AG04450 (cell line): ENCODE data around the gene CFAP58. TPM values are rescaled to one million over a fixed set of nuclear protein-coding genes. Genes with fewer than 3 reads are reported as not detected.

Experiments used
- CTCF ChIA-PET: fragments of 300-600, 350-600 bp; formaldehyde crosslinking; extraction: SDS; loops from one replicate; lab custom pipeline; 2022; ENCODE audit warnings: antibody characterized with exemption, inconsistent platforms; lab: Charles Lee
- POLR2A ChIA-PET: fragments of 350-600 bp; formaldehyde crosslinking; extraction: SDS; loops from one replicate; lab custom pipeline; 2021; ENCODE audit warnings: antibody characterized with exemption, inconsistent platforms; lab: Yijun Ruan, JAX
- DNase-seq: peaks from one replicate; pipeline ENCODE4 v3.0.0-alpha.2; 2011; ENCODE audit warnings: low read depth, low spot score
- H3K27ac ChIP-seq: one replicate; pipeline ENCODE4 v1.5.1; 2012; ENCODE audit warnings: low read depth, low read length, control low read depth
- H3K27me3 ChIP-seq: one replicate; pipeline ENCODE4 v1.6.0; 2012; ENCODE audit warnings: low read length; ENCODE audit not compliant: control insufficient read depth, insufficient read depth
- H3K4me3 ChIP-seq: 2 replicates; pipeline ENCODE4 v1.5.1; 2011; ENCODE audit warnings: mild to moderate bottlenecking, low read depth, low read length, control low read depth
- H3K9me3 ChIP-seq: 2 replicates; pipeline ENCODE4 v1.5.1; 2012; ENCODE audit warnings: low read length; ENCODE audit not compliant: control insufficient read depth, insufficient read depth
- CTCF ChIP-seq: IDR thresholded peaks from 2 replicates; pipeline ENCODE4 v1.5.1; 2011; ENCODE audit warnings: low read depth, low read length, control low read depth, inconsistent platforms
- polyA plus RNA-seq: library from polyadenylated mRNA; depleted of rRNA; stranded (reverse); fragments of >200 nt; gene quantifications from 2 replicates; pipeline ENCODE4 v1.2.3, GENCODE V29; 2011

CFAP58 gene
- polyA plus RNA-seq, 1 experiment, result 0.51 TPM

- Histone ChIP-seq H3K9me3 (no peaks in the 10 kb centered on the region), H3K27me3 (peaks cover 3% of the 10 kb centered on the region), H3K4me3 (no peak overlapping the region), H3K27ac (no peak overlapping the region)
- no peak for TF ChIP-seq CTCF
- ChIA-PET POLR2A (no interaction called here), CTCF (no interaction called here)
- DNase-seq, result no peak
Measured at GRCh38 chr10:104433669-104434068, 80.0 kb downstream of the CFAP58 start.

- no peak for DNase-seq
- peaks cover 3% of the 10 kb centered on the region for H3K27me3 ChIP-seq
- no peak overlapping the region for H3K4me3 ChIP-seq
- no peak overlapping the region for H3K27ac ChIP-seq
- ChIA-PET CTCF (no interaction called here), POLR2A (no interaction called here)
- H3K9me3 ChIP-seq, result no peaks in the 10 kb centered on the region
- no peak for TF ChIP-seq CTCF
Measured at GRCh38 chr10:104434601-104435000, 81.0 kb downstream of the CFAP58 start.

- DNase-seq, result no peak
- H3K27ac ChIP-seq, result no peak overlapping the region
- ChIA-PET POLR2A (no interaction called here), CTCF (no interaction called here)
- no peaks in the 10 kb centered on the region for H3K27me3 ChIP-seq
- TF ChIP-seq CTCF, result no peak
- no peaks in the 10 kb centered on the region for H3K9me3 ChIP-seq
- H3K4me3 ChIP-seq, result no peak overlapping the region
Measured at GRCh38 chr10:104435822-104436221, 82.2 kb downstream of the CFAP58 start.

- no peak for DNase-seq
- no peak for TF ChIP-seq CTCF
- H3K27me3 ChIP-seq, result no peaks in the 10 kb centered on the region
- POLR2A ChIA-PET, result no interaction called here
- CTCF ChIA-PET, result no interaction called here
- no peak overlapping the region for H3K4me3 ChIP-seq
- no peaks in the 10 kb centered on the region for H3K9me3 ChIP-seq
- no peak overlapping the region for H3K27ac ChIP-seq
Measured at GRCh38 chr10:104437226-104437625, 83.6 kb downstream of the CFAP58 start.

- H3K27ac ChIP-seq, result no peak overlapping the region
- CTCF ChIA-PET, result no interaction called here
- TF ChIP-seq CTCF, result no peak
- H3K4me3 ChIP-seq, result no peak overlapping the region
- DNase-seq, result no peak
- POLR2A ChIA-PET, result no interaction called here
- no peaks in the 10 kb centered on the region for H3K27me3 ChIP-seq
- no peaks in the 10 kb centered on the region for H3K9me3 ChIP-seq
Measured at GRCh38 chr10:104440221-104440620, 86.6 kb downstream of the CFAP58 start.
